NCI-H524 treated with DMSO at 0.1 percent for 48 hours (cell line): ENCODE results near the gene KRT222.

Experiments used
- DNase-seq: peaks from one replicate; lab custom pipeline; 2025; lab: John Stamatoyannopoulos, UW

KRT222 gene

GRCh38 chr17:40664582-40665333 is at the start of gene KRT222:
Gene KRT222, minus strand, starts transcription at chr17:40665177. Its CDS starts 78 bp downstream, at chr17:40665099.
- DNase-seq: no peak

- DNase-seq: no peak
These were observed 49.5 kb upstream of the KRT222 start for GRCh38 chr17:40714473-40714872.

GRCh38 chr17:40707745-40708144 is 42.8 kb upstream of the KRT222 start:
- no peak for DNase-seq

- DNase-seq: no peak
These were observed 40.6 kb upstream of the KRT222 start for GRCh38 chr17:40705584-40705983.

- no peak for DNase-seq
These were observed 38.7 kb upstream of the KRT222 start, which contains the start of gene KRT24 for GRCh38 chr17:40703652-40704051. Gene KRT24, minus strand, starts transcription at chr17:40703752. Its CDS starts 59 bp downstream, at chr17:40703693.

- no peak for DNase-seq
These were observed 37.3 kb upstream of the KRT222 start for GRCh38 chr17:40702271-40702670.

- no peak for DNase-seq
These were observed 34.9 kb upstream of the KRT222 start for GRCh38 chr17:40699853-40700252.

- no peak for DNase-seq
These were observed 34.4 kb upstream of the KRT222 start for GRCh38 chr17:40699371-40699770.

- no peak for DNase-seq
These were observed 32.3 kb upstream of the KRT222 start for GRCh38 chr17:40697297-40697696.

GRCh38 chr17:40696651-40697072 is 31.7 kb upstream of the KRT222 start:
- DNase-seq: no peak

- no peak for DNase-seq
These were observed 31.0 kb upstream of the KRT222 start for GRCh38 chr17:40695874-40696472.

- DNase-seq: no peak
These were observed 29.6 kb upstream of the KRT222 start for GRCh38 chr17:40694584-40694983.

GRCh38 chr17:40687106-40687505 is 22.1 kb upstream of the KRT222 start:
- DNase-seq: no peak

GRCh38 chr17:40686192-40686591 is 21.2 kb upstream of the KRT222 start:
- DNase-seq: no peak

GRCh38 chr17:40680998-40681397 is 16.0 kb upstream of the KRT222 start:
- no peak for DNase-seq

- DNase-seq: no peak
These were observed 14.5 kb upstream of the KRT222 start for GRCh38 chr17:40679523-40679907.

GRCh38 chr17:40678902-40679522 is 14.0 kb upstream of the KRT222 start:
- DNase-seq: no peak

GRCh38 chr17:40675905-40676304 is 10.9 kb upstream of the KRT222 start:
- DNase-seq: no peak

- no peak for DNase-seq
These were observed 7.7 kb upstream of the KRT222 start for GRCh38 chr17:40672654-40673053.

GRCh38 chr17:40671282-40671681 is 6.3 kb upstream of the KRT222 start:
- no peak for DNase-seq

- no peak for DNase-seq
These were observed 1.4 kb upstream of the KRT222 start for GRCh38 chr17:40666331-40666730.

- no peak for DNase-seq
These were observed 1.7 kb downstream of the KRT222 start for GRCh38 chr17:40663252-40663651.

GRCh38 chr17:40659911-40660310 is 5.1 kb downstream of the KRT222 start:
- DNase-seq: no peak
